ENCODE results near the gene IGF2BP2.
"Not testable (repeated sequence)": the region's sequence is repeated elsewhere in the genome, so short reads cannot be mapped to it uniquely, and the experiment has no call there.

IGF2BP2 gene

GRCh38 chr3:185680231-185680630 lies 144.6 kb downstream of the IGF2BP2 start:
- no peak for DNase-seq (ENCODE audit: low read depth, low spot score)
- no peak for TF ChIP-seq CTCF (IDR thresholded peaks at IDR 0.05; ENCODE audit: low read depth, low read length)
- H3K4me3 ChIP-seq (ENCODE audit: low read depth, low read length) = no peak overlapping the region
- in situ Hi-C loops (cut with HindIII; ENCODE audit: low sequenced_read_pairs) = no loop called here

- in situ Hi-C loops (cut with HindIII; ENCODE audit: low sequenced_read_pairs) = no loop called here
- TF ChIP-seq CTCF (IDR thresholded peaks at IDR 0.05; ENCODE audit: low read depth, low read length) = no peak
Observed at GRCh38 chr3:185678027-185678426, 146.8 kb downstream of the IGF2BP2 start.

GRCh38 chr3:185677146-185677829 lies 147.6 kb downstream of the IGF2BP2 start:
- no peak overlapping the region for H3K4me3 ChIP-seq (ENCODE audit: low read depth, low read length)
- in situ Hi-C loops (cut with HindIII; ENCODE audit: low sequenced_read_pairs) = no loop called here
- TF ChIP-seq CTCF (IDR thresholded peaks at IDR 0.05; ENCODE audit: low read depth, low read length) = peak; percentile 78
- DNase-seq (ENCODE audit: low read depth, low spot score) = peak; percentile 82

More at GRCh38 chr3:185678027-185678426, 146.8 kb downstream of the IGF2BP2 start:
- H3K4me3 ChIP-seq (ENCODE audit: low read depth, low read length) = no peak overlapping the region
- no peak for DNase-seq (ENCODE audit: low read depth, low spot score)

GRCh38 chr3:185667574-185667973 lies 157.3 kb downstream of the IGF2BP2 start:
- in situ Hi-C loops (cut with HindIII; ENCODE audit: low sequenced_read_pairs) = no loop called here
- TF ChIP-seq CTCF (IDR thresholded peaks at IDR 0.05; ENCODE audit: low read depth, low read length) = no peak
- no peak for DNase-seq (ENCODE audit: low read depth, low spot score)

GRCh38 chr3:185663929-185664328 lies 160.9 kb downstream of the IGF2BP2 start:
- no peak for TF ChIP-seq CTCF (IDR thresholded peaks at IDR 0.05; ENCODE audit: low read depth, low read length)
- in situ Hi-C loops (cut with HindIII; ENCODE audit: low sequenced_read_pairs) = no loop called here
- DNase-seq (ENCODE audit: low read depth, low spot score) = no peak
- no peak overlapping the region for H3K4me3 ChIP-seq (ENCODE audit: low read depth, low read length)

More at GRCh38 chr3:185667574-185667973, 157.3 kb downstream of the IGF2BP2 start:
- H3K4me3 ChIP-seq (ENCODE audit: low read depth, low read length) = no peak overlapping the region

- no peak for DNase-seq (ENCODE audit: low read depth, low spot score)
- TF ChIP-seq CTCF (IDR thresholded peaks at IDR 0.05; ENCODE audit: low read depth, low read length) = no peak
- no peak overlapping the region for H3K4me3 ChIP-seq (ENCODE audit: low read depth, low read length)
- in situ Hi-C loops (cut with HindIII; ENCODE audit: low sequenced_read_pairs) = no loop called here
Observed at GRCh38 chr3:185661772-185662171, 163.1 kb downstream of the IGF2BP2 start.

- in situ Hi-C loops (cut with HindIII; ENCODE audit: low sequenced_read_pairs) = not testable (repeated sequence)
Observed at GRCh38 chr3:185661296-185661695, 163.5 kb downstream of the IGF2BP2 start.

More at GRCh38 chr3:185661296-185661695, 163.5 kb downstream of the IGF2BP2 start:
- H3K4me3 ChIP-seq (ENCODE audit: low read depth, low read length); DNase-seq (ENCODE audit: low read depth, low spot score): not testable (repeated sequence)

Data from astrocyte of the spinal cord (primary cell).